DOHH2 (cell line): ENCODE results near the gene MYBL2.

Experiments
- H3F3A ChIP-seq: fragments of 200-600 bp; sonication (generic), shearing (Covaris generic); 2 replicates; pipeline ENCODE4 v1.6.0; 2016; ENCODE audit warnings: antibody characterized with exemption, mild to moderate bottlenecking; ENCODE audit not compliant: control insufficient read depth, insufficient read depth
- H3K27ac ChIP-seq: fragments of 200-600 bp; sonication (generic); 2 replicates; pipeline ENCODE4 v1.5.1; 2014; ENCODE audit warnings: low read depth, mild to moderate bottlenecking, low read length, moderate library complexity
- H3K27me3 ChIP-seq: fragments of 200-600 bp; sonication (generic); 2 replicates; pipeline ENCODE4 v1.6.1; 2014; ENCODE audit warnings: mild to moderate bottlenecking, low read length, mixed read lengths; ENCODE audit not compliant: control insufficient read depth
- H3K36me3 ChIP-seq: fragments of 200-600 bp; sonication (generic); 2 replicates; pipeline ENCODE4 v1.6.1; 2014; ENCODE audit warnings: mild to moderate bottlenecking, low read length, moderate library complexity, mixed read lengths; ENCODE audit not compliant: control insufficient read depth
- H3K4me1 ChIP-seq: fragments of 200-600 bp; sonication (generic); 2 replicates; pipeline ENCODE4 v1.6.1; 2014; ENCODE audit warnings: mild to moderate bottlenecking, low read length, mixed read lengths; ENCODE audit not compliant: control insufficient read depth
- H3K4me2 ChIP-seq: fragments of 200-600 bp; sonication (generic); 2 replicates; pipeline ENCODE4 v1.6.0; 2014; ENCODE audit warnings: mild to moderate bottlenecking, low read length, moderate library complexity
- H3K4me3 ChIP-seq: fragments of 200-600 bp; sonication (generic); 2 replicates; pipeline ENCODE4 v1.5.1; 2014; ENCODE audit warnings: mild to moderate bottlenecking, low read length, mixed read lengths
- H3K79me2 ChIP-seq: fragments of 200-600 bp; sonication (generic); 2 replicates; pipeline ENCODE4 v1.6.1; 2014; ENCODE audit warnings: mild to moderate bottlenecking, low read length, mixed read lengths; ENCODE audit not compliant: control insufficient read depth
- H3K9me2 ChIP-seq: fragments of 200-600 bp; sonication (generic); replicated peaks from 2 replicates; pipeline ENCODE4 v1.6.1; 2014; ENCODE audit warnings: mild to moderate bottlenecking, low read length, mixed read lengths; ENCODE audit not compliant: control insufficient read depth
- H3K9me3 ChIP-seq: fragments of 200-600 bp; sonication (generic); 2 replicates; pipeline ENCODE4 v1.6.1; 2014; ENCODE audit warnings: antibody characterized with exemption, low read length, mixed read lengths; ENCODE audit not compliant: control insufficient read depth, insufficient read depth
- H4K20me1 ChIP-seq: fragments of 200-600 bp; sonication (generic); 2 replicates; pipeline ENCODE4 v1.6.0; 2014; ENCODE audit warnings: low read depth, mild to moderate bottlenecking, antibody characterized with exemption, low read length, moderate library complexity; ENCODE audit not compliant: control insufficient read depth, insufficient read depth
- EZH2phosphoT487 ChIP-seq: fragments of 200-600 bp; sonication (generic); IDR thresholded peaks from 2 replicates; pipeline ENCODE4 v1.6.1; 2017; ENCODE audit warnings: borderline replicate concordance, mild to moderate bottlenecking, antibody characterized with exemption, low read length, moderate library complexity, mixed read lengths
- TF ChIP-seq, protein P1 (sequence below): fragments of 200-600 bp; sonication (generic); IDR thresholded peaks from one replicate; pipeline ENCODE4 v1.5.1; 2014; ENCODE audit warnings: antibody characterized with exemption, mild to moderate bottlenecking, low read depth, low read length; ENCODE audit not compliant: poor library complexity, severe bottlenecking

Gene MYBL2

DNA sequence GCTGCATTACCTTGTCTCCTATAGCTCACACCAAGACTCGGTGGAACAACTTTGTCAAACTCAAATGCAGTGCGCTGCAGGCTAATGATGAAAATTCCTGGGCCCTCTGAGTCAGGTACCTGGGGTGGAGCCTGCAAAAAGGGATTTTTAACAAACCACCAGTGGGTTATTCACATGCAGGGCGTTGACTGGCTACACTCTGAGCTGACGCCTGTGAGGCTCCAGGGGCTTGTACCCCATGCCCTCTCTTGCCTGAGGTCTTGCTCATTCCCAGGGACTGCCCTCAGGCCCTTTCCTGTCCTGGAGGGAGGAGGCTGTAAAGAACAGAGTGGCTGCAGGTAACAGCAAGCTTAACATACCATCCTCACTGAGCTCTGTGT, 50.7 kb downstream of the MYBL2 start:
- Histone ChIP-seq H3K4me1 (peaks cover 27% of the 10 kb centered on the region), H3K4me3 (no peak overlapping the region), H3K27ac (no peak overlapping the region), H3K36me3 (peaks cover 66% of the 10 kb centered on the region), H4K20me1 (no peaks in the 10 kb centered on the region), H3F3A (peaks cover 9% of the 10 kb centered on the region), H3K9me2 (no peaks in the 10 kb centered on the region), H3K79me2 (no peaks in the 10 kb centered on the region), H3K27me3 (no peaks in the 10 kb centered on the region), H3K4me2 (no peak overlapping the region), H3K9me3 (no peaks in the 10 kb centered on the region)
- TF ChIP-seq, protein P1, sequence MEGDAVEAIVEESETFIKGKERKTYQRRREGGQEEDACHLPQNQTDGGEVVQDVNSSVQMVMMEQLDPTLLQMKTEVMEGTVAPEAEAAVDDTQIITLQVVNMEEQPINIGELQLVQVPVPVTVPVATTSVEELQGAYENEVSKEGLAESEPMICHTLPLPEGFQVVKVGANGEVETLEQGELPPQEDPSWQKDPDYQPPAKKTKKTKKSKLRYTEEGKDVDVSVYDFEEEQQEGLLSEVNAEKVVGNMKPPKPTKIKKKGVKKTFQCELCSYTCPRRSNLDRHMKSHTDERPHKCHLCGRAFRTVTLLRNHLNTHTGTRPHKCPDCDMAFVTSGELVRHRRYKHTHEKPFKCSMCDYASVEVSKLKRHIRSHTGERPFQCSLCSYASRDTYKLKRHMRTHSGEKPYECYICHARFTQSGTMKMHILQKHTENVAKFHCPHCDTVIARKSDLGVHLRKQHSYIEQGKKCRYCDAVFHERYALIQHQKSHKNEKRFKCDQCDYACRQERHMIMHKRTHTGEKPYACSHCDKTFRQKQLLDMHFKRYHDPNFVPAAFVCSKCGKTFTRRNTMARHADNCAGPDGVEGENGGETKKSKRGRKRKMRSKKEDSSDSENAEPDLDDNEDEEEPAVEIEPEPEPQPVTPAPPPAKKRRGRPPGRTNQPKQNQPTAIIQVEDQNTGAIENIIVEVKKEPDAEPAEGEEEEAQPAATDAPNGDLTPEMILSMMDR: no peak
- TF ChIP-seq EZH2phosphoT487: no peak

DNA sequence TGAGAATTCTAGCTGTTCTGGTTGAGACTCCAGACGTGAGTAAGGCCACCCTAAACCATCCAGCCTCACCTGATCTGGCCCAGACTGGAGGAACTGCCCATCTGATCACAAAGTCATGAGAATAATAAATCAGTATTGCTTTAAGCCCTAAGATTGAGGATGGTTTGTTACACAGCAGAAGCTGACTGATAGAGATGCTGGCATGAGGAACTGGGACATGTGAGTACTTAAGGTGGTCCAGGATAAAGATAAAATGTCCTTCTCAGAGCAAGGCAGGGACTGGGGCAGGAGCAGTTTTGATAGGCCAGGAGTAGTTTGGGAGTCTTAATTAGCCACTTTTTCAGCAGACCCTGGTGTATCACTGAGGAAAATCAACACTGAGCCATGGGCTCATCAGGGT, 53.1 kb downstream of the MYBL2 start:
- Histone ChIP-seq H3K79me2 (no peaks in the 10 kb centered on the region), H3K4me2 (no peak overlapping the region)

DNA sequence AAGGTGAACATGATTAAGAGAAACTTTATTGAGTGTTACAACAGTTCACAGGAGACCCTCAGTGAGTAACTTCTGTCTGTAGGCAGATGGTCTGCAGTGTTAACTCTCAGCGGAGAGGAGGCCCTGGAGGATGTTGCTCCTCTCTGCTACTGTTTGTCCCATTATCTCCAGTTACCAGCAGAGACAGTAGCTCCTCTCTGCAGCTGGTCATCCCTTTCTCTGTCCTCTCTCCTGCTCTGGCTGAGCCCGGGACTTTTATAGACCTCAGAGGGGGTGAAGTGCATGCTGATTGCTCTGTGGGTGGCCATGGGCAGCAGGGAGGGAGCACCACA, 54.1 kb downstream of the MYBL2 start:
- no peak for TF ChIP-seq EZH2phosphoT487
- TF ChIP-seq, protein P1: no peak
- Histone ChIP-seq H3K4me1 (peaks cover 57% of the 10 kb centered on the region), H3K79me2 (no peaks in the 10 kb centered on the region), H3K4me3 (no peak overlapping the region), H3K27ac (no peak overlapping the region), H3K9me3 (no peaks in the 10 kb centered on the region), H3K4me2 (peak overlapping the region; percentile 42), H3K36me3 (peaks cover 33% of the 10 kb centered on the region), H3F3A (peaks cover 9% of the 10 kb centered on the region), H3K27me3 (no peaks in the 10 kb centered on the region), H3K9me2 (no peaks in the 10 kb centered on the region), H4K20me1 (no peaks in the 10 kb centered on the region)

More for the DNA sequence above, 53.1 kb downstream of the MYBL2 start:
- no peaks in the 10 kb centered on the region for H3K27me3 ChIP-seq
- TF ChIP-seq, protein P1: no peak
- no peak for TF ChIP-seq EZH2phosphoT487
- no peaks in the 10 kb centered on the region for H4K20me1 ChIP-seq
- H3K9me3 ChIP-seq: no peaks in the 10 kb centered on the region
- H3K36me3 ChIP-seq: peaks cover 44% of the 10 kb centered on the region
- H3K4me1 ChIP-seq: peaks cover 50% of the 10 kb centered on the region
- no peaks in the 10 kb centered on the region for H3K9me2 ChIP-seq
- no peak overlapping the region for H3K4me3 ChIP-seq
- no peak overlapping the region for H3K27ac ChIP-seq
- peaks cover 10% of the 10 kb centered on the region for H3F3A ChIP-seq
